ENCODE data around the gene NOX5.

The NOX5 gene

DNA sequence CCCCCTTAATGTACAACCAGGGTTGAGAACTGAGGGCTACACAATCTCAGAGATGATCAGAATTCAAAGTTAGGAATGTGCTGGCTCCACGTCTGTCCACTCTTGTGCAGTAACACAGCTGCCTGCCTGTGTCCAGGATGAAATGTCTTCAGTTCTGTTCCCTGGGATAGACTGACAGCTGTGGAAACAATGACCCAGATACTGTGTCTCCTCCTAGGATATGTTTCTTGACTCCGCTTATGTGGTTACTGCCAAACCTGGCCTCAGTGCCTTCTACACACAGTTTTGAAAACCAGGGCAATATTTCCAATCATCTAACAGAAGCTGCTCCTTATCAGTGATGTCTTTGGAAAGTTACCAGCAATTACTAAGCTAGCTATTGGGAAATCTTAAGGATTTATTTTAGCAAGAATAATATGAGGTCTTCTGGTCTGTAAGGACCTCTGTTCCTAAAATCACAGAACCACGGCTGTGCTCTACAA is 67.6 kb downstream of the NOX5 start:
- no peak for DNase-seq (ENCODE audit: low spot score)

DNA sequence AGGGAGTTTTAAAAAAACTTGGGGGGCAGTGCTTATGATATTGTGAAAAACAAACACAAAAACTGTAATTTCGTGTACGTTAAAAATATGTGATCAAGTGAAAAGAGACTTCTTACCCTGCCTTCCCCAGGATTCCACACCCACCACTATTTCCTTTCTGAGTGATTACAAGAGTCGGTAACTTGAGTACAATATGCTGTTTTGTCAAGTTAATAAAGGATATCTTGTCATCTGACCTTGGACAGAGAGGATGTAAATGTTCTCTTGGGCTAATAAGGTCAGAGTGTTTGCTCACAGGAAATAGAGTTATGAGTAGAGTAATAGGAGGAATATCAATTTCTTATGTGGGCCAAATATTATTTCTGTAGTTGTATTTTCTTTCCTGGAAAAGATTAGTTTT is 68.1 kb downstream of the NOX5 start:
- no peak for DNase-seq (ENCODE audit: low spot score)

DNA sequence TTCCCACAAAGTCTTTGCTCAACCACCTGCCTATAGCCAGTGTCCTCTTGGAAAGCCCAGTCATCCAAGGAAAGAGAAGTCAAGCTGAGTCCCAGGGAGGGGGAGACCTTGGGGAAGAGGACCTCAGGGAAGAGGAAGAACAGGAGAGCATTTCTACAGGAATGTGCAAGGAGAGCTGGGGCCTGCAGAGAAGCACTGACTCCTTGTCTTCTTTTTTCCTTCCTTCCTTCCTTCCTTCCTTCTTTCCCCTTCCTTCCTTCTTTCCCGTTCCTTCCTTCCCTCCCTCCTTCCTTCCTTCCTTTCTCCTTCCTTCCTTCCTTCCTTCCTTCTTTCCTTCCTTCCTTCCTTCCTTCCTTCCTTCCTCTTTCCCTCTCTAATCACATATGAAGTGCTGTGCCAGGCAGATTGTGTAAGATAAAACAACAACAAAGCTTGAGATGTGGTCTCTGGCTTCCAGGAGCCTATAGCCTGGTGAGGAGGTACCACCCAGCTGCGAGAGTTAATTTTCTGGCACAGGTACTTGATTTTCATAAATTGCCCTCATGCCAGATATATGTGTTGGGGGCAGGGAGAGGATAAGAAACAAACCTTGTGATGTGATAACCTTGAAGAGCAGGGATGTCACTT is 70.0 kb downstream of the NOX5 start:
- DNase-seq (ENCODE audit: low spot score) = no peak

DNA sequence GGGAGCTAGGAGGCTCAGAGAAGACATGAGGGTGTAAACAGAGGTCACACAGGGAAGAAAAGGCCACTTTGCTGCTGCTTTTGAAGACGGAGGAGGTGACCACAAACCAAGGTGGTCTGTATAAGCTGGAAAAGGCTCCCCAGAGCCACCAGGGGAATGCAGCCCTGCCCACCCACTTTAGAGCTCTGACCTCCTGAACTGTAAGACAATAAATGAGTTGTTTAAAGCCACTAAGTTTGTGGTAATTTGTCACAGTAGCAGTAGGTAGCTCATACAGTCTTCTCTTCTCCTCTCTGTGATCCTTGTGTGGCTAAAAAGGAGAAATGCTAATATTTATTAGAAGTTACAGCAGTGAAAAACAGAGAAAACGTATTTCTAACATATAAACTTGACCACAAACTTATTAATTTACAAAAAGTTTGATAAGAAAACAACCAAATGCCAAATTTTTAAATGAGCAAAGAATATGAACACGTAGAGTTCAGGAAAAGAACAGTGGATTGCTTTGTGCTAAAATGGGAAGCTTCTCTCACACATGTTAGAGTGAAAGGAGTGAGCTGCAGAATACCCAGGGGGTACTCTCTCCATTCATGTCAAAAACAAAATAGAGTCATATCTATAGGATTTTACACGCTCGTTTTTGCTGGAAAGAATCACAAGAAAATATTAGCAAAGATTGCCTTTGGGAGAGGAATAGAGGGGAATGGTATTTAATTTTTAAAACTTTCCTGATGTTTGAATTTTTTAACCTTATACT is 71.0 kb downstream of the NOX5 start:
- no peak for DNase-seq (ENCODE audit: low spot score)

DNA sequence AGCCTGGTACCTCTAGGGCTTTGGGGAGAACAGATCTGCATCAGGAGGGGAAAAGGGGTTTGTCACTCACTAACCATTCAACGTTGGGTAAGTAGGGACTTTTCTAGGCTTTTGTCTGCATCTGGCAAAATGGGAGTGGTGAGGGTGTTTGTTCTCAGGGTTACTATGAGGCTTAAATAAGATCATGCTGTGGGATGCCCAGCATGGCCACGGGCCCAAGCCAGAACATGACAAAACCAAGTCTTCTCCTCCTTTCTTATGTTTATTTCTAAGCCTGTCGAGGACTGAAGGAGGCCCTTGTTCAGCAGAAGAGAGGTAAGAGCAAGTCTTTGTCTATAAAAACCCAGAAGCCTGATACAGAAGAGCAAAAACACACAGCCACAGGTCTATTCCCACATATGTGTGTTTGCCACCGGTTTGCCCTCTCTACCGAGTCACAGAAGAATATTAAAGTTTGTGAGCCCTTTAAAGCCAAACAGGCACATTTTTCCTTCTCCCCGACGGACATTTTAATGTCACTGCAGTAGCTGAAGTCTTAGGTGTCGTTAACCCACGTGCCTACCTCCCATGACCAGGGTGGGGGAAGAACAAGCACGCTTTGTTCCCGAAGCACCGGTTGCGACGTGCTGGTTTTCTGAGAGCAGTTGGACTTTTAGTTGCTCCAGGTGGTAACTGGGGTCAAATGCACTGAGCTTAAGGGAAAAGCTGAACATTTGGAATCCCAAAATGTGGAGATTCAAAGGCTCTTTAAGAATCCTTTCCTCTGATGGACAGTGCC is 72.1 kb downstream of the NOX5 start:
- DNase-seq (ENCODE audit: low spot score) = peak; percentile 53

DNA sequence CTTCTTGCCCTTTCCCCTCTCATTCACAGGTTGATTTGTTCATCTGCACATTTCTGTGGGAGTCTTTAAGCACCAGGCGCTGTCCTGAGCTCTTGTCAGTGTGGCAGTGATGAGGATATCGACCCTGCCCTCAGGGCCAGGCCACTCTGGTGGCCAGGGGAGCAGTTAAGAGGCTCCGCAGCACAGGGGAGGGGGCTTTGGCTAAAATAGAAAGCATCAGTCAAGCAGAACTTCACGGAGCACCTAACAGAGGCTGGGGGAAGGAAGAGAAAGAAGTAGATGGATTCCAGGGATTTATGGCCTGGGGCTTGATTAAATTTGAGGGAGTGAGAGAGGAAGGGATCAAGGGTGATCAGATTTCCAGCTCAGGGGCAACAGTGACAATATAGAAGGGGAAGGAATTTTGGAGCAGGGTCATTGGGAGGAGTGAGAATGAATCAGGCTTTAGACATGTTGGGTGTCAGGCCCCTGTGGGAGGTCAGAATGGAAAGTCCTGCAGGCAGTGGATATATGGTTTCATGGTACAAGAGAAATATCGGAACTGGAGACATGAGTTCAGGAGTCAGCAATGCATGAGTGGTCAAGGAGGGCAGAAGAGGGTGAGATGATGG is 73.0 kb downstream of the NOX5 start:
- no peak for DNase-seq (ENCODE audit: low spot score)

DNA sequence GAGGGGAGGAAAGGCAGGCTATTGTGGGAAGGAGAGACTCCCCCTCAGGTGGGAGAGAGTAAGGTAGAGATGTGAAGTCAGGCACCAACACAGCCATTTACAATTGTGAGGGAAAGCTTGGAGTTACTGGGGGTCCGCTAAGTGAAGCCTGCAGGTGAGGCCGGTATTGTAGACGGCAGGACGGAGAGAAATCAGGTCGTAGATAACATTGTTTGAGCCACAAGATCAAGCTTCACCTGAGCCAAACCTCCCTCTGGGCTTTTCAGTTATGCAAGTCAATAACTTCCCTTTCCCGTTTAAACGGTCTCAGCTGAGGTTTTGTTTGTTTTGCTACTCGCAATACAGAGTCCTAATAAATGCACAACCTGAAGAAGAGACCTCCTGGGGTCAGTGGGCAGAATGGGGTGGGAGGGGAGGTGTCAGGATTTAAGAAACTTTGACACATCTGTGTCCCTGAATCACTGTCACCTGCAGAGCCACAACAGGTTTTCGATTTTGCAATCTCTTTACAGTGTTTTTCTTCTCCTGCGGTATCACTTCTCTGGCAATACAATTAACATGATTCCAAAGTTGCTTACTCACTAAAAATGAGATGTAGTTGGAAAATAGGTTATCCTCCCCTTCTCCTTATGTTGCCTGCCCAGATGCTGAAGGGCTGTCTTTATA is 73.9 kb downstream of the NOX5 start:
- DNase-seq (ENCODE audit: low spot score) = no peak

DNA sequence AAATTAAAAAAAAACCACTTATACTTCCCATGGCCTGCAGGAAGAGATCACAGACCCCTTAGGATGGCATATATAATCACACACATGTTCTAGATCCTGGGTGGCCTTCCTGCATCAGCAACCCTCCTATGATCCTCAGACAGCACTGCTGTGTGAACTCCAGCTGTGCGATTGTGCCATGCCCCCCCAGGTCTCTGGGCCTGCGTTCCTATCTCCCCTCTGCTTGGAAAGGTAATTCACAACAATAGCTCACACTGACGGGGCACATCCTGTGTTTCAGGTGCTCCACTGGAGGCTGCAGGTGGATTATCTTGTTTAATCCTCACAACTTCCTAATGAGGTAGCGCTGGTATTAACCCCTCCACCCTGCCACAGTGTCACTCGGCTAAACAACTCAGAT is 74.8 kb downstream of the NOX5 start:
- no peak for DNase-seq (ENCODE audit: low spot score)

DNA sequence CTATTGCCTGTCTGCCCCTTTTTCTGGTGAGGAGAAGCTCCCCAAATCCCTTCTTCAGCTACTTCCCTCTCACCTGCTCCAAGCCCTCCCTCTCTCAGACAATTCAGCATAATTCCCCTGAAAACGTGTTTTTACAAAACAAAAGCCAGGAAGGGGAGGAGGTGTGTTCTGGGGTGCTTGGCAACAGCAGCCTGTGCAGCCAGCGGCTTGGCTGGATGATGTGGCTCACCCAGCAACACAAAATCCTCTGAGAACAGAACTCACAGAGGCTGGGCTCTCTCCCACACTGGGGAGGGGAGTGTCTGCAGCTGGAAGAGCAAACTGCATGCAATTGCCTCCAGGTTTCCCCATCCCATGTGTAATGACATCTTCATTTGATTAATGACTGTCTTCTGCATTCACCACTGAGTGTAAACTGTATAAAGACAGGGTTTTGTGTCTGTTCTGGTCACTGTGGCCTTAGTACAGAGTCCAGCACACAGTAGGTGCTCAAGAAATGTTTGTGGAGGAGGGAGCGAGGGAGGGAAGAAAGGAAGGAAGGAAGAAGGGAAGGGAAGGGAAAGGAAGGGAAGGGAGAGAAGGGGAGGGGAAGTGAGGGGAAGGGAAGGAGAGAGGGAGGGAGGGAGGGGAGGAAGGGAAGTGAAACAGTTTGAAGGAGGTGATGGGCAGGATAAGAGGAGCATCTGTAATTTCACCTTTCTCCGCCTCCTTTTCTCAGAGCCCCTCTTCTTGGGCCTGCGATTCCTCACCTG is 75.9 kb downstream of the NOX5 start:
- DNase-seq (ENCODE audit: low spot score) = peak; percentile 72

DNA sequence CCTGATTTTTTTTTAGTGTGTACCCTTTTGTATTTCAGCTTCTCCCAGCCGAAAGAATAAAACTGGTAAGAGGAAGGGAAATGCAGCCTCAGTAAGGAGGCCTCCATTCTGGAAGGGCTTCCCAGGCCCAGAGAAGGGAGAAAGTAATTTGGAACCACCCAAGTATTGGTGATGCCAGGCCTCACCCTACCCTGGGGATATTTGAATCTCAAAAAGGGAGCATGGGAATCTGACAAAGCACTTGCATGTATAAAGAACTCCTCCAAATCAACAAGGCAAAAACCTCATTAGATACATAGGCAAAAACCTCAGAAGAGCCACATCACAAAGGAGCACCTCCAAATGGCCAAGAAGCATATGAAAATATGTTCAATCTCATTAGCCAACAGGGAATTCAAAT is 77.2 kb downstream of the NOX5 start:
- DNase-seq (ENCODE audit: low spot score) = no peak

DNA sequence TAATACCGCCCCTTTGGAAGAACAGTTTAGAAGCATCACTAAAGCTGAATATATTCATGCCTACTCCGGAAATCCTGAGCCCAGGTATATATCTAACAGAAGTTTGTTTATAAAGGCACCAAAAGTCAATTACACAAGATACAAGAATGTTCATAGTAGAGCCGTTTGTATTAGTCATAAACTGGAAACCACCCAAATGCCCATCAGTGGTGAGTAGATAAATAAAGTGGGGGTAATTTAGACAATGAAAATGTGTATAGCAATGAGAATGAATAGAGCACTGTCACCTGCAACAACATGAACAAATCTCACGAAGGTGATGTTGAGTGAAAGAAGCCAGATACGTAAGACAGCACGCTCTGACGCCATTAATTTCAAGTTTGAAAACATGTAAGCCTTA is 77.7 kb downstream of the NOX5 start:
- no peak for DNase-seq (ENCODE audit: low spot score)

DNA sequence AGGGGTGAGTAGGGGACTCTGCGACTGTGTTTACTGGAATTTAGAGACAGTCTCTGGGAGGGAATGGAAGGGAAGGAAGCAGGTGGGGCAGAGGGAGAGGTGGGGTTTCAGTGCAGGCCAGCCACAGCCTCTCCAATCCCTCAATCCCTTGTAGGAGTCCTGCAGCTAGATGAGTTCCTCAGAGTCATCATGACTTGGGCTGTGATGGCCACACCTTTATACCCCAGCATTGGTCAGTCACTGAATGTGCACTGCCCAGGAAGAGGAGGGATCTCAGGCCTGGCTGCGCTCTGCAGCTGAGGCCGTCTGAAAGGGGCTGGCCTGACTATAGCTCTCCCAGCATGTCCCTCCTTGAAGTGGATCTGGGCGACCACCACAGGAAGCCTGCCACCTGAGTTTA is 78.6 kb downstream of the NOX5 start:
- DNase-seq (ENCODE audit: low spot score) = peak; percentile 53

DNA sequence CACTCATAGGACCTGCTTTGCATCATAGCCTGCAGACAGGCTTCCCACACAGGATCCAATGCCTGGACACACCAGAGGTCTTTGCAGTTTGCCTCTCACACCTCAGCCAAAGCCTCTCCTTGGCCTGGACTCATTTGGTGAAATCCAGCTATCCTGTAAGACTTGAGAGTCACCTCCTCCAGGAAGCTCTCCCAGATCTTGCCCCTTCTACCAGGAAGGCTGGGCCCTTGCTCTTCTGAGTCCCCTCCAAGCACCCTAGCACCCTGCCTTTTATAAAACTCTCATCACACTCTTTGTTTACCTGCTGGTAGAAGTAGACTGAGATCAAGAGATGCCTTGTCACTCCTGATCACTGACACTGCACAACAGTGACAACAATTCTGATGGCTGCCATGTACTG is 79.1 kb downstream of the NOX5 start:
- no peak for DNase-seq (ENCODE audit: low spot score)

DNA sequence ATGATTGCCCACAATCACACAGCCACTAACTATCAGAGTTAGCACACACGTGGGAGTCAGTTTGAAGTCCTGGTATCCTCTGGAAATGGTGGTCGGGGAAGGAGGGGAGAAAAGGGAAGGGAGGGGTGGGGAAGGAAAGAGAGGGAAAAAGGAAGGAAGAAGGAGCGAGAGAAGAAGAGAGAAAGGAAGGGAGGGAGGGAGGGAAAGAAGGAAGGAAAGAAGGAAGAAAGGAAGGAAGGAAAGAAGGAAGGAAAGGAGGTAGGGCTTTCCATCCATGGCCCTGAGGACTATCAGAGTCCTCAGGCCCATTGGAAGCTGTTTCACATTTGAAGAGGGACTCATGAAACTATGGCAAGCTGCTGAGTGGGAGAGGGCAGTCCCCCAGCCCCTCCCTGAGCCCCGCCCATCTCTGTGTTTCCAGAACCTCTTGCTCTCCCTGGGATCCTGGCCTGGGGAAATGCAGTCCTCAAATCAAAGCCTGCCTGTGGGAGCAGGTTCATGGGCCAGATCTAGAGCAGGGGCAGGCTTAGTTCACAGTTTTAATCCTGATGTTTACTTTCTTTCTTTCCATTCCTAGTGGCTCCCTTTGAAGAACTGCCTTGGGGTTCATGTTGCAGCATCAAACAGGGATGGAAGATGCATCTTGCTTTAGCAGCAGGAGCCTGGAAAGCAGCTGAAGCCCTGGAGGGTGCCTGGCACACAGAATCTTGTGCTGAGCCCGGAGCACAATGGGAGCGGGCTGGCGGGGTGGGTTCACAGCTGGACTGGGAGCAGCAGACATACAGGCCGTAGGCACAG is 79.8 kb downstream of the NOX5 start:
- DNase-seq (ENCODE audit: low spot score) = no peak

DNA sequence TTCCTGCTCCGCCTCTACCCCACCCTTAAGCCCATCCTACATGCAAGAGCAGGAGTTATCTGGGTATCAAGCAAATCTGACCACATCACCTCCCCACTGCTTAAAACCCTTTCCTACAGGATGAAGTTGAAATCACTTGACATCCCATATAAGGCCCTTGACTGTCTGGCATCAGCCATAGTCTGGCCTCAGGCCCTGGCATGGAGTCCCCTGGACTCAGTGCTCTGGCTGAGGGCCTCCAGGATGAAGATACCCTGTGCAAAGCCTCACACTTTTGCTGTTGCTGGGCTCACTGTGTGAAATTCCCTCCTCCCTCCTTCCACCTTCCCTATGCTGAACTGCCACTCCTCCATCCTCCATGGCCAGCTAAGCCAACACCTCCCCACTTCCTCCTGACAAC is 80.8 kb downstream of the NOX5 start:
- no peak for DNase-seq (ENCODE audit: low spot score)

DNA sequence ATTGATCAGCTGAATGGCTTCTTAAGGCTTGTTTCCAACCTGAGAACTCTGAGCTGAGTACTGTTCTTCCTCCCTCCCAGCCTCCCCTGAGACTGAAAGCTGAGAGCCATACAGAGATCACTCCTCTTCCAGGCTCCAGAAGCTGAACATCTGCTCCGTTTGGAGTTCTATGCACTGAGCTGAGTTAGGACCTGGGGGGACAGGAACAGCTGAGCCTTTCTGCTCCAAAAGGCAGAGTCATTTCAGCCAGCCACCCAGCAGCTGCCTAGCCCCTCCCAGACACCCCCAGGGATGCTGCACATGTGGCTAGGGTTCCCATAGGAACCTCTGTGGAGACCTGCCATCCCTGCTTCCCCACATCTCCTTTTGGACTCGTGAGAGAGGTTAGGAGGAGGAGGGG is 81.7 kb downstream of the NOX5 start:
- no peak for DNase-seq (ENCODE audit: low spot score)

DNA sequence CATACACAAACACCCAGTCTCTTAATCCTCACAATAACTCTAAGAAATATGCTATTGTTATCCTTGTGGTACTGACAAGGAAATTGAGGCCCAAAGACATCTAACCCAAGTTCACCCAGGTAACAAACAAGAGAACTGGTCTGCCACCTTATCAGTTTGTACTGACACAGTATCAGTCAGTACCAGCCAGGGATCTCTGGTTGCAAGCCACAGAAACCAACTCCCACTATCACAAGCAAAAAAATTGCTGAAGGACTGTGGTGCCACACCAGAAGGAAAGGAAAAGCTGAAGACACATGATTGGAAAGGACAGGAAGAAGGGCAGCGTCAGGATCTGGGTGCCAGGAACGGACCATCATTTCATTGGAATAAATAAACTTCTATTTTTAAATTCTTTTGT is 82.1 kb downstream of the NOX5 start:
- DNase-seq (ENCODE audit: low spot score) = no peak

DNA sequence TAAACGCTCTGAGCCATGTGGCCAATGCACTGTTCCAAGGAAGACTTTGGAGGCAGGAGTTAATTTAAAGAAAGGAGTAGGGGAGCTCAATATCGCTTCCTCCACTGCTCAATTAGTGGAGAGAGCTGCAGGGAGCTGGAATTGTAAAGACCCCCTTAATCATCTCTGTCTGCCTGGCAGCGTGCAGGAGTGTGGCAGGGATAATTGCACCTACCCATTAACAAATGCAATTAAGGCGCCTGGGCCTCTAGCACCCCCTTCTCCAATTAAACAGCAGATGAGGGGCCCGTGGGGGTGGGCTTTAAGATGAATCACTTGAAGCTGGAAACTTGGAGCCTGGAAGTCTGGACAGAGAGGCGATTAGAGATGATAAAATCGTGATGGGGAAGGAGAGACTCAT is 84.3 kb downstream of the NOX5 start:
- DNase-seq (ENCODE audit: low spot score) = no peak

DNA sequence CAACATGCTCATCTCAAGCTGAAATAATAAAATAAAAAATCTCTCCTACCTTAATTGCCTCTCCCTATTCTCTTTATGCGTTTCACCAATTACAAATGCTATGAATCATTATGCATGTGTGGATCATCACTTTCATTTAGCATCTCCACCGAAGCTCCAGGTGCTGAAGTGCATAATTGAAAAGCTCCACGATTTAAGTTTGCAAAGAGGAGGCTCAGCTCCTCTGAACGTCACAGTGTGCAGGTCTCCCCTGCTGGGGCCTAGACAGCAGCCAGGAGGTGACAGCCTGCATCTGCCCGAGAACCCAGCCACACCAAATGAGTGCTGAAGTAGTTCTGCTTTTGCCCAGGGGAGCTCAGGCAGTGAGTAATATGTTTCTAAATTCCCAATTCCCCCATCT is 85.4 kb downstream of the NOX5 start:
- DNase-seq (ENCODE audit: low spot score) = no peak

DNA sequence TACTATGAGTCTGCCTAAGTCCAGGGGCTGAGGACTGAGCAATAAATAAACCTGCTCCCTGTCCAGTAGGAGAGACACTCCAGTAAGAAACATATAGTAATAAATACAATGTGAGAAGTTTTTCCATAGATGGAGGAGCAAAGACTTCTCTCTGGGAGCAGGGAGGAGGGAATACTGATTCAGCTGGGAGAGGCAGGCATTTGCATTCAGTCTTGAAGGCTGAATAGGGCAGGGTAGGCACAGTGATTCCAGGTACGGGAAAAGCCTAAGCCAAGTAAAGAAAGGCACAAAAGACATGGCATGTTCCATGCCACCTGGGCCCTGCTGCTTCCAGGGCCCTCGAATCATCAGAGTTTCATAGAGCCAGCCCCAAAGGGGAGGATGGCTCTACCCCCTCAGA is 86.3 kb downstream of the NOX5 start:
- no peak for DNase-seq (ENCODE audit: low spot score)

All from iPS-NIHi11 (cell line).